Memory B cell (primary cell): ENCODE measurements around the gene GNAZ.

Experiments
- ATAC-seq: fragments of 150-1000 bp; cut with Tn5 transposase; 2 replicates; pipeline ENCODE4 v1.10.0; 2021; ENCODE audit warnings: low read depth, mild to moderate bottlenecking, moderate library complexity
- DNase-seq, 2 donors: peaks; one replicate each; pipeline ENCODE4 v3.0.0; 2022; ENCODE audit warnings: low spot score in 2 of 2
- H3K27ac Mint-ChIP-seq: one replicate; pipeline ENCODE4 v1.8.0; 2022; ENCODE audit warnings: mild to moderate bottlenecking, moderate library complexity, mixed read lengths
- H3K27me3 Mint-ChIP-seq: one replicate; pipeline ENCODE4 v1.8.0; 2022; ENCODE audit warnings: mixed read lengths
- H3K36me3 Mint-ChIP-seq: one replicate; pipeline ENCODE4 v1.8.0; 2022; ENCODE audit warnings: mild to moderate bottlenecking, mixed read lengths
- H3K4me1 Mint-ChIP-seq: one replicate; pipeline ENCODE4 v1.8.0; 2022; ENCODE audit warnings: mixed read lengths
- H3K4me3 Mint-ChIP-seq: one replicate; pipeline ENCODE4 v1.8.0; 2022; ENCODE audit warnings: mild to moderate bottlenecking, moderate library complexity, mixed read lengths
- H3K9me3 Mint-ChIP-seq: one replicate; pipeline ENCODE4 v1.8.0; 2022; ENCODE audit warnings: mixed read lengths

Gene GNAZ

DNA sequence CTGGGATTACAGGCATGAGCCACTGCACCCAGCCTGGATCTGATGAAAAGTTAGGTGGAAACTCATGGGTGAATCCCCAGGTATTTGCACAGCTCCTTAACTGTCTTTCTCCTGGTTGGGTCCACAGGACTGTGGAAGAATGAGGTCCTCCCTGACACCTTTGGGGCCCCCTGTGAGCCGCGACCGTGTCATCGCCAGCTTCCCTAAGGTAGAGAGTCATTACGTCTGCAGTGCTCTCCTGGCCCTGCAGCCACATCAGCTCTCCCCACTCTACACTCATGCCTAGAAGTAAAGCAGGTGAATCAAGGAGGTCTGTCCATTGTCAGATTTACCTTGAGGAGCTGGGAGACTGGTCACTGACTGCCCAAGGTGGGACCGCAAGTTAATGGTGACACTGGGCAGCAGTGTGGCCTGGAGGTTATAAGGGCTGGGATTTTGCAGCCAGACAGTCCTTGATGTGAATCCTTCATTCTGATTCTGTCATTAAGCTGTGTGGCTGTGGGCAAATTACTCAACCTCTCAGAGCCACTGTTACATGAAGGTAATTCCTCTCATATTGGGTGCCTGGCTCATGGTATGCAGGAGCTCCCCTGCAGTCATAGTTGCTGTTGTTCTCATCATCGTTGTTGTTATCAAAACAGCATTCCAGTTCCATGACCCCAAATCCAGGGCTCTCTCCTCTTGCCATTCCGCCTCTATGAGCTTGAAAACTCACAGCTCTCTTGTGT is 76.3 kb downstream of the GNAZ start:
- H3K4me3 Mint-ChIP-seq = no peak overlapping the region
- H3K27ac Mint-ChIP-seq = peak overlapping the region; percentile 98
- no peaks in the 10 kb centered on the region for H3K9me3 Mint-ChIP-seq
- ATAC-seq (no peak), DNase-seq (no peak)
- no peaks in the 10 kb centered on the region for H3K27me3 Mint-ChIP-seq
- H3K36me3 Mint-ChIP-seq = no peaks in the 10 kb centered on the region
- peaks cover 17% of the 10 kb centered on the region for H3K4me1 Mint-ChIP-seq

GRCh38 chr22:23147617-23148387 is 77.5 kb downstream of the GNAZ start:
- DNase-seq (no peak), ATAC-seq (no peak)
- Mint-ChIP-seq H3K27me3 (no peaks in the 10 kb centered on the region), H3K4me3 (no peak overlapping the region), H3K27ac (peak overlapping the region; percentile 15), H3K4me1 (peaks cover 20% of the 10 kb centered on the region), H3K36me3 (no peaks in the 10 kb centered on the region), H3K9me3 (no peaks in the 10 kb centered on the region)

DNA sequence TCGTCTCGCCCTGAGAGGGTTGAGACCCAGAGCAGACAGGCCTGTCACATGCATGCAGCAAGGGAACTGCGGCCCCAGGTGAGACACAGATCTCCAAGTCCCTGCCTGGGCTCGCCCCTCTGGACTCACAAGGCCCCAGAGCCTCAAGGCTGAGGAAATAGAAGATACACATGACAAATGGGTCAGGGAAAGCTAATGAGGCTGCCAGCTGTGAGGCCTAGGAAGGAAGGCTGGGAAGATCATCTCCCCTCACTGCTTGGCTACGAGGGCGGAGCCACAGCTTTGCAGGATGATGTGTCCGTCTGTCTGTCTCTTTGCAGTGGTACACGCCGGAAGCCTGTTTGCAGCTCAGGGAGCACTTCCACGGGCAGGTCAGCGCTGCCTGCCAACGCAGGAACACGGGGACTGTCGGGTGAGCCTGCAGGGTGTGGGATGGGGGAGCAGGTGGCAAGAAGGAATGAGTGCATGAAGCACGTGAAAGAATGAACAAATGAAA is 79.5 kb downstream of the GNAZ start:
- H3K27me3 Mint-ChIP-seq = no peaks in the 10 kb centered on the region
- no peak overlapping the region for H3K4me3 Mint-ChIP-seq
- ATAC-seq (no peak), DNase-seq (no peak)
- no peaks in the 10 kb centered on the region for H3K36me3 Mint-ChIP-seq
- peaks cover 20% of the 10 kb centered on the region for H3K4me1 Mint-ChIP-seq
- H3K27ac Mint-ChIP-seq = no peak overlapping the region
- no peaks in the 10 kb centered on the region for H3K9me3 Mint-ChIP-seq

GRCh38 chr22:23150762-23151161 is 80.4 kb downstream of the GNAZ start:
- H3K4me1 Mint-ChIP-seq = peaks cover 23% of the 10 kb centered on the region
- DNase-seq = no peak
- H3K27ac Mint-ChIP-seq = no peak overlapping the region
- no peaks in the 10 kb centered on the region for H3K9me3 Mint-ChIP-seq
- no peak overlapping the region for H3K4me3 Mint-ChIP-seq
- ATAC-seq = no peak
- H3K27me3 Mint-ChIP-seq = no peaks in the 10 kb centered on the region
- no peaks in the 10 kb centered on the region for H3K36me3 Mint-ChIP-seq

GRCh38 chr22:23151827-23152226 is 81.5 kb downstream of the GNAZ start:
- no peaks in the 10 kb centered on the region for H3K9me3 Mint-ChIP-seq
- DNase-seq (no peak), ATAC-seq (no peak)

DNA sequence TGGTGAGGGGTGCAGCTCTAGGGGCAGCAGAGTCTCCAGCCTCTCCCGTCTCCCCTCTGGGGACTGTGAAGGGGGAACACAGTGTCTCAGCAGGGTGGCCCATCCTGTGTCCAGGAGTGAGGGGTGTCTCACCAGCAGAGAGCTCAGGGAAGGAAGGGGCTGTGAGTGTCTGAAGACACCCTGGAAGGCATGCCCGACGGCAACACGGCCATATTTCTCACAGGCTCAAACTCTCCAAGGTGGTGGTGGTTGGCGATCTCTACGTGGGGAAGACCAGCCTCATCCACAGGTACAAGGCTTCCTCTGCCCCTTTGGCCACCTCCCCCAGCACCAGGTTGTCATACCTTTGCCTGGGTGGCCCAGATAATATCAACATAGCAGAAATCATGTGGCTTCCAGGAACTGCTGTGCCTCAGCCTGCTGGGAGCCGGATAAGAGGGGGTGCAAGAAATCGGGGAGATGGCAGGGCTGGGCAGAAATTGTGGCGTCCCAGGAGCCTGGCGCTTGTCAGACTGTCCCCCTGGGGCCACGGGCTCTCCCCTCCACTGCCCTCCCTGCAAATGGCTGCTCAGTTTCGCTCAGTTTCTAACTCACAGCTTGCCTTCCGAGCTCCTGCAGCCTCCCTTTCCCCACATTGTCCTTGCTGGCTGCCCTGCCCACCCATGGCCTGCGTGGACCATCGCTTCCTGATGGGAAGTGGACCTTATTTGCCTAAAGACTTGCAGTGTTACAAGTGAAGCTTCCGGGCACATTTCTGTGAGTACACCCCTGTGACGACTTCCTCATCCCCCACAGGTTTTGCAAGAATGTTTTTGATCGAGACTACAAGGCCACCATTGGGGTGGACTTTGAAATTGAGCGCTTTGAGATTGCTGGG is 82.2 kb downstream of the GNAZ start:
- ATAC-seq (peak; percentile 76), DNase-seq (no peak)
- Mint-ChIP-seq H3K27me3 (no peaks in the 10 kb centered on the region), H3K9me3 (no peaks in the 10 kb centered on the region), H3K36me3 (no peaks in the 10 kb centered on the region), H3K4me3 (peak overlapping the region; percentile 92), H3K4me1 (peaks cover 25% of the 10 kb centered on the region), H3K27ac (peak overlapping the region; percentile 94)

More at GRCh38 chr22:23151827-23152226, 81.5 kb downstream of the GNAZ start:
- H3K4me1 Mint-ChIP-seq = peaks cover 24% of the 10 kb centered on the region
- H3K27me3 Mint-ChIP-seq = no peaks in the 10 kb centered on the region
- peak overlapping the region; percentile 2 for H3K4me3 Mint-ChIP-seq
- H3K36me3 Mint-ChIP-seq = no peaks in the 10 kb centered on the region
- H3K27ac Mint-ChIP-seq = peak overlapping the region; percentile 94

- Mint-ChIP-seq H3K4me1 (peaks cover 25% of the 10 kb centered on the region), H3K9me3 (no peaks in the 10 kb centered on the region), H3K4me3 (peak overlapping the region; percentile 92), H3K27ac (no peak overlapping the region), H3K27me3 (no peaks in the 10 kb centered on the region), H3K36me3 (no peaks in the 10 kb centered on the region)
- no peak for ATAC-seq
- no peak for DNase-seq
Observed at GRCh38 chr22:23153994-23154393, 83.7 kb downstream of the GNAZ start.

GRCh38 chr22:23154461-23154860 is 84.1 kb downstream of the GNAZ start:
- Mint-ChIP-seq H3K27ac (no peak overlapping the region), H3K4me3 (no peak overlapping the region)

DNA sequence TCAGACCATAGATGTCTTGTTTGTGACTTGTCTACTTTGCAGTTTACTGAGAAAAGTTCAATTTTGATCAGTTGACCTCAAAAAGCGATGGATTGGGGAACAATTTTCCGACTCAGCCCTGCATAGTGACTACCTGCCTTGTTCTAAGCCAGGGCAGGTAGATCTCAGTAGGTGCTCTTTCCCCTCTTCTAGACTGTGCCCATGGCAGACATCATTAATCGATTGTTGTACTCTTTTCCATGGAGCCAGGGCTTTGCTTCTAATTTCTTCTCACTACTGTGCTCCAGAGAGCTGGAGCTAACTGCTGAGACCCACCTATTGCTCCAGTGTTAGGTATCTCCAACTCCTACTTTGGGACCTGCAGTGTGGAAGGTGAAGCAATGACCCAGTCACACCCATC is 84.8 kb downstream of the GNAZ start:
- Mint-ChIP-seq H3K27me3 (no peaks in the 10 kb centered on the region), H3K9me3 (no peaks in the 10 kb centered on the region), H3K36me3 (no peaks in the 10 kb centered on the region), H3K27ac (no peak overlapping the region), H3K4me3 (no peak overlapping the region), H3K4me1 (peaks cover 21% of the 10 kb centered on the region)
- no peak for ATAC-seq
- DNase-seq = no peak

More at GRCh38 chr22:23154461-23154860, 84.1 kb downstream of the GNAZ start:
- no peaks in the 10 kb centered on the region for H3K36me3 Mint-ChIP-seq
- H3K27me3 Mint-ChIP-seq = no peaks in the 10 kb centered on the region
- no peaks in the 10 kb centered on the region for H3K9me3 Mint-ChIP-seq
- DNase-seq (no peak), ATAC-seq (no peak)
- H3K4me1 Mint-ChIP-seq = peaks cover 25% of the 10 kb centered on the region

- H3K4me1 Mint-ChIP-seq = peaks cover 21% of the 10 kb centered on the region
- DNase-seq = no peak
- no peaks in the 10 kb centered on the region for H3K9me3 Mint-ChIP-seq
- ATAC-seq = no peak
- H3K27ac Mint-ChIP-seq = no peak overlapping the region
- no peak overlapping the region for H3K4me3 Mint-ChIP-seq
- no peaks in the 10 kb centered on the region for H3K36me3 Mint-ChIP-seq
- H3K27me3 Mint-ChIP-seq = no peaks in the 10 kb centered on the region
Observed at GRCh38 chr22:23155831-23156230, 85.5 kb downstream of the GNAZ start.

DNA sequence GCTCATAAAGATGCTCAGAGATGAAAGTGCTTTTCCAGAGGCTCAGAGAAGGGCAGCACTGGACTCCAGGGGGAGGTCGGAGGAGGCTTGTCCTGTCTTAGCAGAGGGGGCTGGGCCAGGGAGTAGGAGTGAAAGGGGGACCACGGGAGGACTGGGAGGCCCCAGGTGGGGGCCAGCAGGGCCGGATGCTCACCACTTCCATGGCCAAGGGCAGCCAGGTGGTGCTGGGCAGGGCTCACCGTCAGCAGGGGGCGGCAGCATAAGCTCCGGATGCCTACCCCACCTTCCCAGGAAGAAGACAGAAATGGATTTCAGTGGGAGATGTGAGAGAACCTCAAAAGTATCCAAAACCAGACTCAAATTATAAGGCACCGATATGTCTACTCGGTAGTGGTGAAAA is 86.0 kb downstream of the GNAZ start:
- Mint-ChIP-seq H3K4me3 (no peak overlapping the region), H3K36me3 (no peaks in the 10 kb centered on the region), H3K4me1 (peaks cover 21% of the 10 kb centered on the region), H3K9me3 (no peaks in the 10 kb centered on the region), H3K27ac (no peak overlapping the region), H3K27me3 (no peaks in the 10 kb centered on the region)
- no peak for DNase-seq
- ATAC-seq = no peak

DNA sequence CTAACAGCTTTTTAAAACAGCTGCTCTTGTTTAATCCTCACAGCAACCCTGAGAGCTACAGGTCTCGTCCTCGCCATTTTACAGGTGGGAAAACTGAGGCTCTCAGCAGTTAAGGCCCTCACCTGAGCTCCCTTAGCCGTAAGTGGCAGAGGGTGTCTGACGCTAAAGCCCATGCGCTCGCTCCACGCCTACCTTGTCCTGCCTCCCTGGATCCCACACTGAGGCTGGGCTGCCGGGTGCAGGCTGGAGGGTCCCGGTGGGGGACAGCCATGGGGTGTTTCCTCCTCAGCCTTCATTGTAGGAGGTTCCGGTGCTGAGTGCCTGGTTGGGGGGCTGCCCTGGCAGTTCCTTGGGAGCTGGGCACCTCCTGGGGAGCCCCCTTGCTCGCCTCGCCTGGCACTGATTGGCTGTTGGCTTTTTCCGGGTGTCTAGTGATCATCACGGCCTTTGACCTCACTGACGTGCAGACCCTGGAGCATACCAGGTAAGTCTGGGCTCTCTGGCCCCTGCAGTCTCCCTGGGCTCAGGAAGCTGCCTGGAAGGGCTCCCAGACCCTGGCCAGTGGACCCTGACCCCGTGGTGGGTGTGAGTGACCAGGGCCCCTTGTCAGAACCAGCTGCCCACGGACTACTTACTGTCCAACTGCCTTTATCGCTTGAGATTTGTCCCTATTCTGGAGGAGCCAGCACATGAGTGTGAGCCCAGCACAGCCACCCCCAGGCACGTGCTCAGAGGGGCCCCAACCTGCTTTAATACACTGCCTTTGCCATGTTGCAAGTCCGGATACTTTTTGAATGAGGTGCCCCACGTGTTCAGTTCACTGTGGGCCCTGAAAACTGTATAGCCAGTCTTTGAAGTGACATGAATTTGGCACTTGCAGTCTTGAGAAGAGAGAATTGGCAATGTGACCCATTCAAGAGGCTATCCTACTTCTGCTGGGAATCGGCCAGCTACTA is 87.5 kb downstream of the GNAZ start:
- Mint-ChIP-seq H3K4me1 (peaks cover 12% of the 10 kb centered on the region), H3K9me3 (no peaks in the 10 kb centered on the region), H3K27ac (no peak overlapping the region), H3K27me3 (no peaks in the 10 kb centered on the region), H3K36me3 (no peaks in the 10 kb centered on the region), H3K4me3 (no peak overlapping the region)
- ATAC-seq (no peak), DNase-seq (no peak)
